ENCODE measurements around the gene UBE2D2.

UBE2D2 gene

GRCh38 chr5:139634541-139634940 lies 73.4 kb downstream of the UBE2D2 start:
- H3K4me3 ChIP-seq (replicated peaks; ENCODE audit: low read depth, low read length) = no peak overlapping the region
- TF ChIP-seq CTCF (IDR thresholded peaks at IDR 0.05; ENCODE audit: low read length, missing control alignments) = no peak
- no peak for DNase-seq (ENCODE audit: low read depth)

GRCh38 chr5:139635191-139635590 lies 74.1 kb downstream of the UBE2D2 start:
- H3K4me3 ChIP-seq (replicated peaks; ENCODE audit: low read depth, low read length) = no peak overlapping the region
- no peak for TF ChIP-seq CTCF (IDR thresholded peaks at IDR 0.05; ENCODE audit: low read length, missing control alignments)
- DNase-seq (ENCODE audit: low read depth) = no peak

GRCh38 chr5:139635606-139636206 lies 74.6 kb downstream of the UBE2D2 start:
- peak; percentile 95 for DNase-seq (ENCODE audit: low read depth)
- TF ChIP-seq CTCF (IDR thresholded peaks at IDR 0.05; ENCODE audit: low read length, missing control alignments) = peak; percentile 76
- H3K4me3 ChIP-seq (replicated peaks; ENCODE audit: low read depth, low read length) = no peak overlapping the region

- no peak for DNase-seq (ENCODE audit: low read depth)
- TF ChIP-seq CTCF (IDR thresholded peaks at IDR 0.05; ENCODE audit: low read length, missing control alignments) = no peak
Measured at GRCh38 chr5:139636207-139636792, 75.2 kb downstream of the UBE2D2 start.

GRCh38 chr5:139636975-139637408 lies 75.9 kb downstream of the UBE2D2 start:
- peak overlapping the region; percentile 41 for H3K4me3 ChIP-seq (replicated peaks; ENCODE audit: low read depth, low read length)
- no peak for TF ChIP-seq CTCF (IDR thresholded peaks at IDR 0.05; ENCODE audit: low read length, missing control alignments)
- DNase-seq (ENCODE audit: low read depth) = no peak

More at GRCh38 chr5:139636207-139636792, 75.2 kb downstream of the UBE2D2 start:
- H3K4me3 ChIP-seq (replicated peaks; ENCODE audit: low read depth, low read length) = no peak overlapping the region

- peak overlapping the region; percentile 41 for H3K4me3 ChIP-seq (replicated peaks; ENCODE audit: low read depth, low read length)
- no peak for TF ChIP-seq CTCF (IDR thresholded peaks at IDR 0.05; ENCODE audit: low read length, missing control alignments)
- peak; percentile 76 for DNase-seq (ENCODE audit: low read depth)
Measured at GRCh38 chr5:139637438-139638089, 76.4 kb downstream of the UBE2D2 start.

Measured in fibroblast of pulmonary artery (primary cell).